K562 (cell line): ENCODE data around the gene TARM1. TPM values are rescaled to one million over a fixed set of nuclear protein-coding genes. Genes with fewer than 3 reads are reported as not detected.

Experiments
- BCL6 ChIP-seq: fragments of 250-450 bp; sonication (Bioruptor Pico); IDR thresholded peaks from 2 replicates; pipeline ENCODE4 v1.4.0; 2020
- DPF2 ChIP-seq: fragments of 450-650 bp; IDR thresholded peaks from 2 replicates; pipeline ENCODE4 v1.6.1; 2016
- HDAC1 ChIP-seq, 2 experiments: fragments of 450-650 bp; IDR thresholded peaks; 2 replicates each; pipeline ENCODE4 v1.6.1; 2016 to 2017; ENCODE audit warnings: inconsistent platforms in 1 of 2, mild to moderate bottlenecking in 1 of 2, moderate library complexity in 1 of 2
- HDAC8 ChIP-seq: fragments of 450-650 bp; IDR thresholded peaks from 2 replicates; pipeline ENCODE4 v1.6.1; 2016; ENCODE audit warnings: mild to moderate bottlenecking, missing genetic modification characterization, moderate library complexity, missing compliant biosample characterization
- KHSRP ChIP-seq: fragments of 450-650 bp; IDR thresholded peaks from 2 replicates; pipeline ENCODE4 v1.6.1; 2017
- MBD2 ChIP-seq: sonication (generic); IDR thresholded peaks from 2 replicates; pipeline ENCODE4 v1.6.1; 2016; ENCODE audit warnings: low read depth, borderline replicate concordance
- MYC ChIP-seq, 2 experiments: fragments of 250-450 bp in 1 of 2; sonication (Bioruptor Pico) in 1 of 2; IDR thresholded peaks; 2 replicates each; pipeline versions ENCODE4 v1.5.1 to v1.6.1; 2012 to 2021; ENCODE audit warnings: low read depth in 2 of 2, borderline replicate concordance in 1 of 2, improper control_type of control experiment in 1 of 2, low read length in 1 of 2, mild to moderate bottlenecking in 1 of 2, moderate library complexity in 1 of 2
- RBM25 ChIP-seq: fragments of 200-400 bp; formaldehyde crosslinking; IDR thresholded peaks from 2 replicates; pipeline ENCODE4 v1.6.1; 2018; ENCODE audit warnings: low read length, low read depth, moderate library complexity; ENCODE audit not compliant: severe bottlenecking
- RUNX1 ChIP-seq: sonication (generic); IDR thresholded peaks from 2 replicates; pipeline ENCODE4 v1.6.1; 2016; ENCODE audit warnings: antibody characterized with exemption, low read depth
- TBP ChIP-seq: optimal IDR thresholded peaks from 2 replicates; pipeline ENCODE3; 2011; ENCODE audit warnings: low read depth, low read length, improper control_type of control experiment
- ZFP1 ChIP-seq: fragments of 450-650 bp; formaldehyde crosslinking; IDR thresholded peaks from 2 replicates; pipeline ENCODE4 v1.4.0; 2020; ENCODE audit warnings: mild to moderate bottlenecking, mixed read lengths
- ZNF436 ChIP-seq: fragments of 250-450, 450-650 bp; sonication (Bioruptor Pico); formaldehyde crosslinking; IDR thresholded peaks from 2 replicates; pipeline ENCODE4 v1.7.0; 2020; ENCODE audit warnings: mild to moderate bottlenecking
- ZNF561 ChIP-seq: fragments of 450-650 bp; formaldehyde crosslinking; conservative IDR thresholded peaks from 2 replicates; pipeline ENCODE4 v1.4.0; 2020; ENCODE audit warnings: mild to moderate bottlenecking, moderate library complexity
- polyA plus RNA-seq, 8 experiments: library from polyadenylated mRNA; depleted of rRNA in 4 of 8; stranded (reverse) in 5 of 8; unstranded in 3 of 8; fragments of >200 nt; fragmentation: Nextera tagmentation in 2 of 8; fragmentation: Illumina TruSeq in 1 of 8; extraction: Ambion mirVana in 2 of 8; extraction: Trizol in 1 of 8; gene quantifications; 2 replicates each; pipeline versions ENCODE4 v1.2.1 to v1.2.3, GENCODE V29; 2011 to 2014; ENCODE audit warnings: inconsistent platforms in 1 of 8, missing spikeins in 1 of 8
- total RNA-seq, 7 experiments: library from RNA; depleted of rRNA in 6 of 7; stranded (reverse); fragments of >200 nt in 6 of 7; fragmentation: Illumina TruSeq in 2 of 7; extraction: Trizol in 2 of 7; gene quantifications; 2 replicates each; pipeline versions ENCODE4 v1.2.1 to v1.2.3, GENCODE V29; 2011 to 2021; ENCODE audit warnings: low replicate concordance in 1 of 7
- TF ChIP-seq, protein P1 (sequence below): fragments of 250-450 bp; sonication (Bioruptor Pico); IDR thresholded peaks from 2 replicates; pipeline ENCODE4 v1.5.0; 2020; ENCODE audit warnings: mild to moderate bottlenecking, borderline replicate concordance
- TF ChIP-seq, protein P2 (sequence below), 2 experiments: fragments of 250-450 bp in 1 of 2; fragments of 450-650 bp in 1 of 2; sonication (Bioruptor Pico) in 1 of 2; IDR thresholded peaks; 2 replicates each; pipeline versions ENCODE4 v1.6.1 to v1.8.0; 2016 to 2021; ENCODE audit warnings: mild to moderate bottlenecking in 2 of 2, moderate library complexity in 2 of 2, missing compliant biosample characterization in 1 of 2, missing genetic modification characterization in 1 of 2
- TF ChIP-seq, protein P3 (sequence below): fragments of 450-650 bp; IDR thresholded peaks from 2 replicates; pipeline ENCODE4 v1.6.1; 2017; ENCODE audit warnings: antibody characterized with exemption, mild to moderate bottlenecking
- TF ChIP-seq, protein P4 (sequence below): fragments of 250-450 bp; sonication (Bioruptor Pico); IDR thresholded peaks from 2 replicates; pipeline ENCODE4 v1.5.1; 2021; ENCODE audit warnings: mild to moderate bottlenecking

The TARM1 gene
- total and polyA plus RNA-seq, 9 of the 15 experiments (the other 6 are each of a cell fraction or from before 2014, with no cell fraction given) = not detected

DNA sequence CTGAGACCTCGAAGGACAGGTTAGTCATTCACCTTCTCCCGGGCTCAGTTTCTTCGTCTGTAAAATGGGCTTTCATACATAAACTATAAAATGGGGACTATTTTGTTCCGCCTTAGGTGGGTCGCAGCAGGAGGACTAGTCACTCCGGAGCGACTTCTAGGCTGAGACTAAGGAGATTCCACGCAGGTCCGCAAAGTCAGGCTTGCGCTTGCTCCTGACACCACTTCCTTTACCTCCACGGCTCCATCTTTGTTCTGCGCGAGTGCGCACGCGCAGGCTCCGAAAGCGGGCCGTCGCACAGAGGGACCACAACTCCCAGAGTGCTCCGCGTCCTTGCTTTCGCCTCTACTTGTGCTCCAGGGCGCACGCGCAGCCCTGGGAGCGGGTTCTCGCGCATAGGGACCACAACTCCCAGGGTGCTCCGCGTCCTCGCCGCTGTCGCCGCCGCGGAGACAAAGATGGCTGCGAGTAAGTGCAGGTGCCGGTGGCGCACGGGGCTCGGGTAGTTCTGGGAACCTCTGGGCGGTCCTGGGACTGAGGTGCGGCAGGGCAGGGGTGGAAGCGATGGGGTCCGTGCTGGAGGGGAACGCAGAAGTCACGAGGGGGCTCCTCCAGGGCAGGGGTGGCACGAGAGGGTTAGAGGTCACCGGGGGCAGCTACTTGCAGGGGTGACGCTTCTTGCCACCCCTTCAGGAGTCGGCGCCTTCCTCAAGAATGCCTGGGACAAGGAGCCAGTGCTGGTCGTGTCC lies 21.4 kb upstream of the TARM1 start, which contains the start of gene NDUFA3 (continued):
- TF ChIP-seq ZNF561 = no peak
- TF ChIP-seq MBD2 = peak; percentile 86
- peak; percentile 80 for TF ChIP-seq TBP
- TF ChIP-seq, protein P1, sequence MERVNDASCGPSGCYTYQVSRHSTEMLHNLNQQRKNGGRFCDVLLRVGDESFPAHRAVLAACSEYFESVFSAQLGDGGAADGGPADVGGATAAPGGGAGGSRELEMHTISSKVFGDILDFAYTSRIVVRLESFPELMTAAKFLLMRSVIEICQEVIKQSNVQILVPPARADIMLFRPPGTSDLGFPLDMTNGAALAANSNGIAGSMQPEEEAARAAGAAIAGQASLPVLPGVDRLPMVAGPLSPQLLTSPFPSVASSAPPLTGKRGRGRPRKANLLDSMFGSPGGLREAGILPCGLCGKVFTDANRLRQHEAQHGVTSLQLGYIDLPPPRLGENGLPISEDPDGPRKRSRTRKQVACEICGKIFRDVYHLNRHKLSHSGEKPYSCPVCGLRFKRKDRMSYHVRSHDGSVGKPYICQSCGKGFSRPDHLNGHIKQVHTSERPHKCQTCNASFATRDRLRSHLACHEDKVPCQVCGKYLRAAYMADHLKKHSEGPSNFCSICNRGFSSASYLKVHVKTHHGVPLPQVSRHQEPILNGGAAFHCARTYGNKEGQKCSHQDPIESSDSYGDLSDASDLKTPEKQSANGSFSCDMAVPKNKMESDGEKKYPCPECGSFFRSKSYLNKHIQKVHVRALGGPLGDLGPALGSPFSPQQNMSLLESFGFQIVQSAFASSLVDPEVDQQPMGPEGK = no peak
- TF ChIP-seq RUNX1 = no peak
- peak; percentile 70 to 81; a peak in 3 of 4 replicates for TF ChIP-seq HDAC1 (IDR thresholded peaks at IDR 0.05)
- TF ChIP-seq DPF2 = peak; percentile 36; the same call in 1 of the 2 replicates
- TF ChIP-seq RBM25 = peak; percentile 97
- peak; percentile 76 for TF ChIP-seq MYC (IDR thresholded peaks at IDR 0.05; ENCODE audit: low read depth, low read length)
- TF ChIP-seq MYC (CRISPR knock-in tag; IDR thresholded peaks at IDR 0.05; ENCODE audit: borderline replicate concordance, low read depth) = peak; percentile 44; the same call in 1 of the 2 replicates
- no peak for TF ChIP-seq KHSRP
- TF ChIP-seq ZNF436 (CRISPR knock-in tag) = no peak
- TF ChIP-seq HDAC8 (tag) = no peak
- TF ChIP-seq, protein P2, sequence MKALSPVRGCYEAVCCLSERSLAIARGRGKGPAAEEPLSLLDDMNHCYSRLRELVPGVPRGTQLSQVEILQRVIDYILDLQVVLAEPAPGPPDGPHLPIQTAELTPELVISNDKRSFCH (CRISPR knock-in tag; IDR thresholded peaks at IDR 0.05) = no peak
- TF ChIP-seq, protein P2 (tag; IDR thresholded peaks at IDR 0.05) = no peak; the same call in 1 of the 2 replicates
- TF ChIP-seq ZFP1 (CRISPR knock-in tag) = no peak
- TF ChIP-seq BCL6 = no peak
- TF ChIP-seq, protein P3, sequence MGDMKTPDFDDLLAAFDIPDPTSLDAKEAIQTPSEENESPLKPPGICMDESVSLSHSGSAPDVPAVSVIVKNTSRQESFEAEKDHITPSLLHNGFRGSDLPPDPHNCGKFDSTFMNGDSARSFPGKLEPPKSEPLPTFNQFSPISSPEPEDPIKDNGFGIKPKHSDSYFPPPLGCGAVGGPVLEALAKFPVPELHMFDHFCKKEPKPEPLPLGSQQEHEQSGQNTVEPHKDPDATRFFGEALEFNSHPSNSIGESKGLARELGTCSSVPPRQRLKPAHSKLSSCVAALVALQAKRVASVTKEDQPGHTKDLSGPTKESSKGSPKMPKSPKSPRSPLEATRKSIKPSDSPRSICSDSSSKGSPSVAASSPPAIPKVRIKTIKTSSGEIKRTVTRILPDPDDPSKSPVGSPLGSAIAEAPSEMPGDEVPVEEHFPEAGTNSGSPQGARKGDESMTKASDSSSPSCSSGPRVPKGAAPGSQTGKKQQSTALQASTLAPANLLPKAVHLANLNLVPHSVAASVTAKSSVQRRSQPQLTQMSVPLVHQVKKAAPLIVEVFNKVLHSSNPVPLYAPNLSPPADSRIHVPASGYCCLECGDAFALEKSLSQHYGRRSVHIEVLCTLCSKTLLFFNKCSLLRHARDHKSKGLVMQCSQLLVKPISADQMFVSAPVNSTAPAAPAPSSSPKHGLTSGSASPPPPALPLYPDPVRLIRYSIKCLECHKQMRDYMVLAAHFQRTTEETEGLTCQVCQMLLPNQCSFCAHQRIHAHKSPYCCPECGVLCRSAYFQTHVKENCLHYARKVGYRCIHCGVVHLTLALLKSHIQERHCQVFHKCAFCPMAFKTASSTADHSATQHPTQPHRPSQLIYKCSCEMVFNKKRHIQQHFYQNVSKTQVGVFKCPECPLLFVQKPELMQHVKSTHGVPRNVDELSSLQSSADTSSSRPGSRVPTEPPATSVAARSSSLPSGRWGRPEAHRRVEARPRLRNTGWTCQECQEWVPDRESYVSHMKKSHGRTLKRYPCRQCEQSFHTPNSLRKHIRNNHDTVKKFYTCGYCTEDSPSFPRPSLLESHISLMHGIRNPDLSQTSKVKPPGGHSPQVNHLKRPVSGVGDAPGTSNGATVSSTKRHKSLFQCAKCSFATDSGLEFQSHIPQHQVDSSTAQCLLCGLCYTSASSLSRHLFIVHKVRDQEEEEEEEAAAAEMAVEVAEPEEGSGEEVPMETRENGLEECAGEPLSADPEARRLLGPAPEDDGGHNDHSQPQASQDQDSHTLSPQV = no peak
- TF ChIP-seq, protein P4, sequence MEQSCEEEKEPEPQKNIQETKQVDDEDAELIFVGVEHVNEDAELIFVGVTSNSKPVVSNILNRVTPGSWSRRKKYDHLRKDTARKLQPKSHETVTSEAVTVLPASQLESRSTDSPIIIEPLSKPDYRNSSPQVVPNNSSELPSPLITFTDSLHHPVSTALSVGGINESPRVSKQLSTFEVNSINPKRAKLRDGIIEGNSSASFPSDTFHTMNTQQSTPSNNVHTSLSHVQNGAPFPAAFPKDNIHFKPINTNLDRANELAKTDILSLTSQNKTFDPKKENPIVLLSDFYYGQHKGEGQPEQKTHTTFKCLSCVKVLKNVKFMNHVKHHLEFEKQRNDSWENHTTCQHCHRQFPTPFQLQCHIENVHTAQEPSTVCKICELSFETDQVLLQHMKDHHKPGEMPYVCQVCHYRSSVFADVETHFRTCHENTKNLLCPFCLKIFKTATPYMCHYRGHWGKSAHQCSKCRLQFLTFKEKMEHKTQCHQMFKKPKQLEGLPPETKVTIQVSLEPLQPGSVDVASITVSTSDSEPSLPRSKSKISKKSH = no peak
